Panc1 (cell line): ENCODE results near the gene GPR107. TPM values are rescaled to one million over a fixed set of nuclear protein-coding genes. Genes with fewer than 3 reads are reported as not detected.

Experiments used
- ATAC-seq: fragments of 200-7000 bp; cut with Tn5 transposase; 2 replicates; pipeline ENCODE4 v1.9.1; 2020; ENCODE audit warnings: mild to moderate bottlenecking, moderate library complexity
- BruUV-seq: library from RNA; stranded (reverse); fragments of 400-500 nt; replicated peaks from 2 replicates; lab custom pipeline; 2021; lab: Mats Ljungman, UMichigan
- CTCF ChIA-PET: fragments of 300-600 bp; sonication (Branson Sonifier 250); formaldehyde crosslinking; loops from one replicate; lab custom pipeline; 2022; ENCODE audit warnings: antibody characterized with exemption; lab: Charles Lee
- POLR2A ChIA-PET: fragments of 300-600 bp; sonication (Branson Sonifier 250); formaldehyde crosslinking; loops from one replicate; lab custom pipeline; 2022; ENCODE audit warnings: antibody characterized with exemption; lab: Charles Lee
- DNase-seq: peaks from one replicate; pipeline ENCODE4 v3.0.0-alpha.2; 2010; ENCODE audit warnings: low read depth, low spot score
- H3K27ac ChIP-seq: 2 replicates; pipeline ENCODE4 v1.5.1; 2011; ENCODE audit warnings: mild to moderate bottlenecking, low read length, inconsistent platforms
- H3K27me3 ChIP-seq: fragments of 200-500 bp; sonication (Bioruptor generic); 2 replicates; pipeline ENCODE4 v1.6.0; 2014; ENCODE audit warnings: low read length, inconsistent platforms; ENCODE audit not compliant: control insufficient read depth, insufficient read depth
- H3K36me3 ChIP-seq: fragments of 200-500 bp; sonication (Bioruptor generic); 2 replicates; pipeline ENCODE4 v1.5.1; 2014; ENCODE audit warnings: inconsistent platforms, mild to moderate bottlenecking, low read length, moderate library complexity; ENCODE audit not compliant: control insufficient read depth, insufficient read depth
- H3K4me1 ChIP-seq: 2 replicates; pipeline ENCODE4 v1.5.1; 2011; ENCODE audit warnings: inconsistent platforms, mild to moderate bottlenecking, low read length, moderate library complexity; ENCODE audit not compliant: control insufficient read depth, insufficient read depth
- H3K4me3 ChIP-seq, 2 experiments: 2 replicates each; pipeline ENCODE4 v1.5.1; 2011 to 2012; ENCODE audit warnings: low read depth in 2 of 2, low read length in 2 of 2, mild to moderate bottlenecking in 2 of 2, inconsistent platforms in 1 of 2, moderate library complexity in 1 of 2
- H3K9me3 ChIP-seq: fragments of 200-500 bp; sonication (Bioruptor generic); 2 replicates; pipeline ENCODE4 v1.5.1; 2014; ENCODE audit warnings: low read depth, mild to moderate bottlenecking, inconsistent platforms, low read length, moderate library complexity; ENCODE audit not compliant: control insufficient read depth, insufficient read depth
- POLR2AphosphoS5 ChIP-seq: IDR thresholded peaks from 2 replicates; pipeline ENCODE4 v1.6.1; 2012; ENCODE audit warnings: mild to moderate bottlenecking, low read depth, low read length, moderate library complexity
- REST ChIP-seq, 2 experiments: IDR thresholded peaks; 2 replicates each; pipeline ENCODE4 v1.6.1; 2011 to 2012; ENCODE audit warnings: low read depth in 2 of 2, control low read depth in 1 of 2, low read length in 1 of 2, mild to moderate bottlenecking in 1 of 2, moderate library complexity in 1 of 2; ENCODE audit not compliant: insufficient read depth in 1 of 2
- SIN3A ChIP-seq: IDR thresholded peaks from 2 replicates; pipeline ENCODE4 v1.6.1; 2012; ENCODE audit warnings: low read depth, mild to moderate bottlenecking, low read length, moderate library complexity, borderline replicate concordance; ENCODE audit not compliant: insufficient read depth
- TCF7L2 ChIP-seq: IDR thresholded peaks from 2 replicates; pipeline ENCODE4 v1.6.1; 2011; ENCODE audit warnings: mild to moderate bottlenecking, low read depth, low read length, inconsistent platforms
- in situ Hi-C: cut with HindIII; loops from 2 replicates; pipeline ENCODE4 v1.10.0; 2016; ENCODE audit warnings: low sequenced_read_pairs, low pct_unique_long_range_greater_than_20kb
- intact Hi-C: fragments of 100-400 bp; cut with micrococcal nuclease; formaldehyde crosslinking; loops from one replicate; pipeline ENCODE4 v1.10.0; 2022; ENCODE audit not compliant: unreplicated experiment
- total RNA-seq: library from RNA; stranded (reverse); gene quantifications from one replicate; pipeline ENCODE4 v1.2.1, GENCODE V29; 2021; ENCODE audit not compliant: unreplicated experiment
- TF ChIP-seq, protein P1 (sequence below): fragments of 450-650 bp; IDR thresholded peaks from 2 replicates; pipeline ENCODE4 v1.5.1; 2017; ENCODE audit warnings: mild to moderate bottlenecking

GPR107 gene
- total RNA-seq, 1 experiment from 2014 or later, result 43.0 TPM

- in situ Hi-C loops, result no loop called here
- CTCF ChIA-PET, result no interaction called here
- TF ChIP-seq, protein P1, sequence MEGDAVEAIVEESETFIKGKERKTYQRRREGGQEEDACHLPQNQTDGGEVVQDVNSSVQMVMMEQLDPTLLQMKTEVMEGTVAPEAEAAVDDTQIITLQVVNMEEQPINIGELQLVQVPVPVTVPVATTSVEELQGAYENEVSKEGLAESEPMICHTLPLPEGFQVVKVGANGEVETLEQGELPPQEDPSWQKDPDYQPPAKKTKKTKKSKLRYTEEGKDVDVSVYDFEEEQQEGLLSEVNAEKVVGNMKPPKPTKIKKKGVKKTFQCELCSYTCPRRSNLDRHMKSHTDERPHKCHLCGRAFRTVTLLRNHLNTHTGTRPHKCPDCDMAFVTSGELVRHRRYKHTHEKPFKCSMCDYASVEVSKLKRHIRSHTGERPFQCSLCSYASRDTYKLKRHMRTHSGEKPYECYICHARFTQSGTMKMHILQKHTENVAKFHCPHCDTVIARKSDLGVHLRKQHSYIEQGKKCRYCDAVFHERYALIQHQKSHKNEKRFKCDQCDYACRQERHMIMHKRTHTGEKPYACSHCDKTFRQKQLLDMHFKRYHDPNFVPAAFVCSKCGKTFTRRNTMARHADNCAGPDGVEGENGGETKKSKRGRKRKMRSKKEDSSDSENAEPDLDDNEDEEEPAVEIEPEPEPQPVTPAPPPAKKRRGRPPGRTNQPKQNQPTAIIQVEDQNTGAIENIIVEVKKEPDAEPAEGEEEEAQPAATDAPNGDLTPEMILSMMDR, result no peak
- TF ChIP-seq SIN3A (no peak), POLR2AphosphoS5 (no peak), TCF7L2 (no peak), REST (IDR thresholded peaks at IDR 0.05; ENCODE audit: insufficient read depth in 1 of 2, low read depth in 2 of 2, low read length in 1 of 2) (no peak)
Observed at GRCh38 chr9:130110596-130111021, 56.9 kb downstream of the GPR107 start.

DNA sequence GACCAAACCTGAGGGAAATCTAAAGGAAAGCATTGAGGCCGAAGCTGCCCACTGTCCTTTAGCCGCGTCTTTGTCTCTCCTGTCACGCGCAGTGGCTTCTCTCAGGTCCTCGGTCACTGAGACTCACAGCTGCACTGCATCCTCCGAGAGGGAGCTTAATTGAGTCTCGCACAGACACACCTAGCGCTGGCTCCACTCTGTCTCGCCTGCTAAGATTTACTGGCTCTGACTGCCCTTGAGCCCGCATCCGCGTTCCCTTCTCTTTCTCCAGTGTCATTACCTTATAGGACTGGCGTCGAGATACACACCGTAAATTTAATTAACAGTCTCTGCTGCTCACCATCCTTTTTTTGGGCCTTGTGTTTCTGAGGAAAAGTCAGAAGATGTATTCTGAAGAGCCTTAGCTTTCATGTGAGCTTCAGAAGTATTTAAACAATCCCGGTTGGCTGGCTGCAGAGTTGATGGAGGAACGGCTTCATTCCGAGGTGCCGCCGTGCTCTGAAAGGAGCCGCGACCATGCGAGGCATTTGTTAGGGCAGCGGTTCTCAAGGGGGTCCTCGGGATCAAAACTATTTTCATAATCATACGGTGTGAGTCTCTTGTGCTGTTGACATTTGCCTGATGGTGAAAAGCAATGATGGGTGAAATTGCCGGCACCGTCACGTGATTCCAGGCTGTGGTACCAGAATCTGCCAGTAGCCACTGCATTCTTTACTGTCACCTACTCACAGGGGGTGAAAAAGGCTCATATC lies 58.3 kb downstream of the GPR107 start:
- Histone ChIP-seq H3K4me3 (no peak overlapping the region), H3K36me3 (peaks cover 2% of the 10 kb centered on the region; the same call in 1 of the 2 replicates), H3K4me1 (no peaks in the 10 kb centered on the region), H3K27ac (no peak overlapping the region), H3K27me3 (no peaks in the 10 kb centered on the region), H3K9me3 (no peaks in the 10 kb centered on the region)
- no TSS peak for BruUV-seq
- ATAC-seq, result no peak
- ChIA-PET CTCF (interaction anchor here (0.7 kb wide), 1 partner anchor 124 kb away, joined by 3 read pairs; no protein-coding TSS in a partner anchor), POLR2A (no interaction called here)
- in situ Hi-C loops (no loop called here), intact Hi-C loops (no loop called here)
- DNase-seq, result no peak
- no peak for TF ChIP-seq TCF7L2
- no peak for TF ChIP-seq REST (IDR thresholded peaks at IDR 0.05; ENCODE audit: insufficient read depth in 1 of 2, low read depth in 2 of 2, low read length in 1 of 2)
- TF ChIP-seq SIN3A, result no peak
- no peak for TF ChIP-seq POLR2AphosphoS5
- TF ChIP-seq, protein P1, result no peak

More at GRCh38 chr9:130110596-130111021, 56.9 kb downstream of the GPR107 start:
- Histone ChIP-seq H3K4me1 (no peaks in the 10 kb centered on the region), H3K9me3 (no peaks in the 10 kb centered on the region), H3K27ac (no peak overlapping the region), H3K4me3 (no peak overlapping the region), H3K27me3 (no peaks in the 10 kb centered on the region), H3K36me3 (peaks cover 2% of the 10 kb centered on the region; the same call in 1 of the 2 replicates)
- intact Hi-C loops, result no loop called here
- no peak for ATAC-seq
- no TSS peak for BruUV-seq
- DNase-seq, result no peak
- POLR2A ChIA-PET, result interaction anchor here (0.6 kb wide), 1 partner anchor 35 kb away, joined by 5 read pairs; no protein-coding TSS in a partner anchor
